Activated naive CD4-positive, alpha-beta T cell treated with anti-CD3 and anti-CD28 coated beads for 36 hours (primary cell): ENCODE measurements around the gene SMIM20. TPM values are rescaled to one million over a fixed set of nuclear protein-coding genes. Genes with fewer than 3 reads are reported as not detected.
"Not testable (repeated sequence)": the region's sequence is repeated elsewhere in the genome, so short reads cannot be mapped to it uniquely, and the experiment has no call there.

ENCODE experiments used
- CTCF ChIA-PET: fragments of 350-600 bp; sonication (Branson Sonifier 250); formaldehyde crosslinking; loops from one replicate; lab custom pipeline; 2021; ENCODE audit warnings: antibody characterized with exemption; lab: Charles Lee
- DNase-seq: peaks from one replicate; pipeline ENCODE4 v3.0.0-alpha.2; 2020
- H3K27ac Mint-ChIP-seq: one replicate; pipeline ENCODE4 v1.8.0; 2021; ENCODE audit warnings: mild to moderate bottlenecking, mixed read lengths
- H3K27me3 Mint-ChIP-seq: one replicate; pipeline ENCODE4 v1.8.0; 2021; ENCODE audit warnings: low read depth, mixed read lengths
- H3K36me3 Mint-ChIP-seq: one replicate; pipeline ENCODE4 v1.8.0; 2021; ENCODE audit warnings: low read depth, mixed read lengths
- H3K4me1 Mint-ChIP-seq: one replicate; pipeline ENCODE4 v1.8.0; 2021; ENCODE audit warnings: low read depth, mixed read lengths
- H3K4me3 Mint-ChIP-seq: one replicate; pipeline ENCODE4 v1.8.0; 2021; ENCODE audit warnings: mild to moderate bottlenecking, moderate library complexity, mixed read lengths
- H3K9me3 Mint-ChIP-seq: one replicate; pipeline ENCODE4 v1.8.0; 2021; ENCODE audit warnings: mixed read lengths
- intact Hi-C: fragments of 100-400 bp; cut with micrococcal nuclease; formaldehyde crosslinking; loops from one replicate; pipeline ENCODE4 v1.15.1; 2023
- total RNA-seq, 2 experiments: library from RNA; stranded (reverse); gene quantifications; one replicate each; pipeline ENCODE4 v1.2.3, GENCODE V29; 2021

The SMIM20 gene
- total RNA-seq, 2 experiments from 2014 or later = 28.1 to 33.2 TPM

DNA sequence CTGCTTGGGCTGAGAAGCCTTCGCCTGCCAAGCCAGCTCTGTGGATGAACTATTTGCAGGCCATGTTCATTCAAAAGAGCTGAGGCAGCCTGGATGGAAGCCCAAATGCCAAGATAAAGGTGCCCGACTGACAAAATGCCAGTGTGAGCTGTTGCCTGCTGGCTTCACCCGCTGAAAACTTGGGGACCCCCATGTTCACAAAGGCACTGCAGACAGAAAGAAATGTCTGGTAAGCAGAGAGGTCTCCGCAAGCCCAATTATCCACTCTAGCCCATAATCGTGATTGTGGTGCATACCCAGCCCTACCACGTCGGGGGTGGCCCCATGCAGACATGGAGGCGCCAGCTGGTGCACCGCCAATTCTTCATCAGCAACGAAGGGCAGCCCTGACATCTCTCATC, 13.0 kb upstream of the SMIM20 start:
- CTCF ChIA-PET = interaction anchor here (1.1 kb wide), 1 partner anchor 108 kb away, joined by 3 read pairs; no protein-coding TSS in a partner anchor
- H3K4me1 Mint-ChIP-seq = peaks cover 4% of the 10 kb centered on the region
- no peak for DNase-seq
- peaks cover 2% of the 10 kb centered on the region for H3K27me3 Mint-ChIP-seq
- H3K9me3 Mint-ChIP-seq = no peaks in the 10 kb centered on the region
- intact Hi-C loops = no loop called here
- no peaks in the 10 kb centered on the region for H3K36me3 Mint-ChIP-seq
- no peak overlapping the region for H3K27ac Mint-ChIP-seq
- H3K4me3 Mint-ChIP-seq = no peak overlapping the region

DNA sequence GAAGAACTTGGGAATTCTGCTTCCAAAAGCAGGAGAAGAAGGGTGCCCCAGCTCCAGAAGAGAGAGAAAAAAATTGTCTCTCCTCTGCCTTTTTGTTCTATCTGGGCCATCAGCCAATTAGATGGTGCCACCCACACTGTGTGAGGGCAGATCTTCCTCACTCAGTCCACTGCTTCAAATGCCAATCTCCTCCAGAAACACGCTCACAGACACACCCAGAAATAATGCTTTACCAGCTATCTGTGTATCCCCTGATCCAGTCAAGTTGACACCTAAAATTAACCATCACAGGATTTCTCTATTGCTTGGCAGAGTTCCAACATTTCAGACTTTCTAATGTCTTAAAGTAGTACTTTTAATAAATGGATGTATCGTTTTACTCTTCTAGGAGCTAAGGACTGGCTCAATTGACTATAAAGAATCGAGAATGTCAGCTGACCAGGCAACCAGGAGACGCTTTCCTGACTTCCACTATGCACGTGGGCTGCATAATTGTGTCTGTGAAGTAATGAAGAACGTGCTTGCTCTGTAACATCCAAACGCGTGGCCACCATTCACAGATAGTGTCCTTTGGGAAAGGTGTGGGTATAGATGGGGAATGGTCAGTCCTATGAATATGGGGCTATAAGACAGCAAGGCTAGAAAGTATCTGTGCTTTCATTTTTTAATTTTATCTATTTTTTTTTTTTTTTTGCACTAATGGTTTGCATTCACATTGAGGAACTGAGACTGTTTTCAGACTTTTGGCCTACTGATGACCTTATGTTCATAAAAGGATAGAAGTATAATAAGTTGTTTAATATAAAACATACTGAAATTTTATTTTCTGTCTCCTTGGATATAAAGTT, 9.9 kb upstream of the SMIM20 start:
- Mint-ChIP-seq H3K4me1 (peaks cover 4% of the 10 kb centered on the region), H3K27ac (no peak overlapping the region), H3K27me3 (no peaks in the 10 kb centered on the region), H3K4me3 (no peak overlapping the region), H3K9me3 (no peaks in the 10 kb centered on the region), H3K36me3 (no peaks in the 10 kb centered on the region)
- no peak for DNase-seq
- CTCF ChIA-PET = interaction anchor here (0.7 kb wide), 1 partner anchor 129 kb away, joined by 3 read pairs; no protein-coding TSS in a partner anchor
- intact Hi-C loops = no loop called here

DNA sequence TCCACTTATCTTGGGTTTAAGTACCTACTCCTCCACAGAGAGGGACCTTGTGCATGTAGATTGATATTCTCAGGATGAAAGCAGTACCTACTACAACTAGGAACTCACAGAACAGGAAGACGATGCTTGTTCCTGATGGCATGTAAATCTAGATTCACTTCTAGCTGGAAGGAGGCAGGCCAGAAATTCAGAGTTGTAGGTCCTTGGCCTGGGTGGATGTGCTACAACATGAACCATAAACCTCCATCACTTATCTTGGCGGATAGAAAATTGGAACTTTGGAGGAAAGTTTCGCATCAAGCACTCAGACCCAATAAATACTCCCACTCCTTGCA, 9.3 kb upstream of the SMIM20 start:
- intact Hi-C loops = no loop called here
- H3K4me3 Mint-ChIP-seq = no peak overlapping the region
- CTCF ChIA-PET = interaction anchor here (0.7 kb wide), 2 partner anchors 33 to 128 kb away, joined by 3 to 5 read pairs; no protein-coding TSS in a partner anchor
- no peak for DNase-seq
- no peak overlapping the region for H3K27ac Mint-ChIP-seq
- peaks cover 4% of the 10 kb centered on the region for H3K4me1 Mint-ChIP-seq
- H3K27me3 Mint-ChIP-seq = no peaks in the 10 kb centered on the region
- H3K9me3 Mint-ChIP-seq = no peaks in the 10 kb centered on the region
- no peaks in the 10 kb centered on the region for H3K36me3 Mint-ChIP-seq

DNA sequence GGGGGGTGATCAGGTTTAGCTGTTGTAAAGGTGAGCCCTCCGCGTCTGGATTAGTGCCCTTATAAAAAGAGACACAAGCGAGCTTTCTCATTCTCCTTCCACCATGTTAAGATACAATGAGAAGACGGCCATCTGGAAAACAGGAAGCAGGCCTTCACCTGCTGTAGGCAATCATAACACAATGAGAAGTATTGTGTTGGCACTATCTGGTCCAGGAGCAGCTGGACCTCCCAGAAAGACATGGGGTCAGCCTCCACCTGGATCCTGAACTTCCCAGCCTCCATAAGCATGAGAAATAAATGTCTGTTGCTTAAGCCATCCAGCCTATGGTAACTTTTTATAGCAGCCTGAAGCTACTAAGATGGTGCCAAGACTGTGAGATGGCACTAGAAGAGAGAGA, 8.6 kb upstream of the SMIM20 start:
- CTCF ChIA-PET = interaction anchor here (0.6 to 0.7 kb wide), 2 partner anchors 33 kb away, joined by 5 read pairs; no protein-coding TSS in a partner anchor

DNA sequence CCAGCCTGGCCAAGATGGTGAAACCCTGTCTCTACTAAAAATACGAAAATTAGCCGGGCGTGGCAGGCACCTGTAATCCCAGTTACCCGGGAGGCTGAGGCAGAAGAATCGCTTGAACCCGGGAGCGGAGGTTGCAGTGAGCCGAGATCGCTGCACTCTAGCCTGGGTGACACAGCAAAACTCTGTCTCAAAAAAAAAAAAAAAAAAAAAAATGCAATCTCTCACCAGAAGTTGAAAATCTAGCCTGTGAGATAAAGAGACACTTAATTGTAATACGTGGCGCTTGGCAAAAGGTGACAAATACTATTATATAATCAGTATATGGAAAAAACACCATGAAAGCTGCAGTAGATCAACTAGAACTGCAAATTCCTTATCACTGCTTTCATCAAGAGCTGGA, 7.9 kb upstream of the SMIM20 start:
- H3K27ac Mint-ChIP-seq, H3K27me3 Mint-ChIP-seq, H3K36me3 Mint-ChIP-seq, H3K4me1 Mint-ChIP-seq, H3K4me3 Mint-ChIP-seq, H3K9me3 Mint-ChIP-seq, DNase-seq, intact Hi-C loops: not testable (repeated sequence)
- CTCF ChIA-PET = interaction anchor here (0.6 kb wide), 1 partner anchor 34 kb away, joined by 5 read pairs; no protein-coding TSS in a partner anchor

More for the DNA sequence above, 8.6 kb upstream of the SMIM20 start:
- no peaks in the 10 kb centered on the region for H3K9me3 Mint-ChIP-seq
- H3K36me3 Mint-ChIP-seq = no peaks in the 10 kb centered on the region
- no peak overlapping the region for H3K4me3 Mint-ChIP-seq
- H3K27ac Mint-ChIP-seq = no peak overlapping the region
- peaks cover 2% of the 10 kb centered on the region for H3K4me1 Mint-ChIP-seq
- intact Hi-C loops = no loop called here
- no peaks in the 10 kb centered on the region for H3K27me3 Mint-ChIP-seq
- no peak for DNase-seq

DNA sequence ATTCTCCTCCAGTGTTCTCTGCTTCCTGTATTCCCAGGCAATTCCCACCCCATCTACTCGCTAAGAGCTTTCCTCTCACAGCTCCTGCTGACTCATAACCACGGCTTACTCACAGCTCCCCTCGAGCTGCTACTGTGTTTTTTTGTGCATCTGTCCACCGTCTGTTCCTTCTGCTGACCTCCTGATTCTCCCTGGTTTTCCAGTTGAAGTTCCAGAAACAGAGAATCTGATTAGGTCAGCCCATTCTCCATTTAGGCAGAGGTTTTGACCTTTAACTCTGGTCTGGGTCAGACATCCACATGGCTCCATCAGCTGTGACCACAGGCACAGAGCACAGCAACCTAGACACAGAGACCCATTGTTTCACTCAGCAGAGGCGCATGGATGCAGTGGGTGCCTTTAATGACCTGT, 5.5 kb upstream of the SMIM20 start:
- H3K4me3 Mint-ChIP-seq = no peak overlapping the region
- no peak overlapping the region for H3K27ac Mint-ChIP-seq
- H3K36me3 Mint-ChIP-seq = no peaks in the 10 kb centered on the region
- DNase-seq = no peak
- intact Hi-C loops = no loop called here
- peaks cover 6% of the 10 kb centered on the region for H3K4me1 Mint-ChIP-seq
- no peaks in the 10 kb centered on the region for H3K9me3 Mint-ChIP-seq
- CTCF ChIA-PET = interaction anchor here (1.3 kb wide), 1 partner anchor 20 kb away, joined by 3 read pairs; no protein-coding TSS in a partner anchor
- H3K27me3 Mint-ChIP-seq = no peaks in the 10 kb centered on the region

DNA sequence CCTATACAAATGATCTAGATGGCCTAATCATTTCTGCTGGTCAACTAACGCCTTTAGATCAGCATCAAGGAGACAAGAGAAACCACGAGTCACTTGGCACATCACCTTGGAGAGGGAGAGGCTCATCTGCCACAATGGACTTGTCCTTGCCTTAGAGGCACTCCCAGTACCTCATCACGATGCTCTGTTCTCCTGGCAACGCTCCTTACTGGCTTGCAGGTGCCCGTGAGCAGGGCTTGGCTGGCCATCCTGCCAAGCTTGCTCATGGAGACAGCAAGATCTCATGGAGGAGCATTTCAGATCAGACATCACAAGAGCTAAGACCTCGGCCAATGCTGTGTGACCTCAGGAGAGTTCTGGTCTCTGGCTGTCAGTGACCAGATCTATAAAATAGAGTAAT, 2.7 kb upstream of the SMIM20 start:
- H3K27me3 Mint-ChIP-seq = no peaks in the 10 kb centered on the region
- no peak overlapping the region for H3K27ac Mint-ChIP-seq
- peaks cover 3% of the 10 kb centered on the region for H3K36me3 Mint-ChIP-seq
- no peak overlapping the region for H3K4me3 Mint-ChIP-seq
- CTCF ChIA-PET = interaction anchor here (0.6 kb wide), 1 partner anchor 547 kb away, joined by 3 read pairs; no protein-coding TSS in a partner anchor
- peaks cover 14% of the 10 kb centered on the region for H3K4me1 Mint-ChIP-seq
- H3K9me3 Mint-ChIP-seq = no peaks in the 10 kb centered on the region
- intact Hi-C loops = loop anchor here (5.0 kb wide), 2 partner anchors 69 to 281 kb away; no protein-coding TSS in a partner anchor
- DNase-seq = no peak

DNA sequence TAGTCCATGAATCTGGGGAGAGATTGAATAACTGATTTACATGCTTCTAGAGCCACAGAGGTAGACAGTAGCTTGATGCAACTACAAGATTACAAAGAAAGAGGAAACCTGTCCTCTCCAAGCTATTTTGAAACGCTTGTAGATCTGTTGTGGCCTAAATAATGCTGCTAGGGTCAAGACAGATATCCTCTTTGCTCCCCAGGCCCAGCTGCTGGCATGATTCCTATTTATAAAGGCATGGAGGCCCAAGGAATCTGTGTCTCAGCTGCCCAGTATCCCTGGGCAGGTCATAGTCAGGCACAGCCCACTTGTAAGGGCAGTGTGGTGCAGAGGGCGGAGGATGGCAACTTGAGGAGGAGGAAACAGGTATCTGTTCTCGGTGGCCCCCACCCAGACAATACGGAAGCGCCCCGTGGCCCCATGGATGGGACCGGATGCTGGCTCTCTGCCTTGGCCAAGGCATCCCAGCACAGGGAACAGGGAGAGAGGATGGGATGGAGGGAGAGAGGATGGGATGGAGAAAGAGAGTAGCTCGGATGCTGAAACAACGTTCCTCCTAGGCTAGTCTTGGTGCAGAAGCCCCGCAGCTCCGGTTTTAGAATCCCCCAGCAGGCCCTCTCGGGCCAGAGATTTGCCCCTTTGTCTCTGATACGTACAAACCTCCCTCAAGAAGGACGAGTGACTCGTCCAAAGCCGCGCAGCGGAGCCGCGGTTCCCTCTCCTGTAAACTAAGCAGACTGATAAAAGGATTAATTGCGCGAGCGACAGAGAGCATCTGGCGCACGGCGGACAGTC, 767 bp upstream of the SMIM20 start:
- no peaks in the 10 kb centered on the region for H3K27me3 Mint-ChIP-seq
- peak; percentile 45 for DNase-seq
- peak overlapping the region; percentile 97 for H3K27ac Mint-ChIP-seq
- H3K4me3 Mint-ChIP-seq = peak overlapping the region; percentile 96
- no peaks in the 10 kb centered on the region for H3K9me3 Mint-ChIP-seq
- H3K36me3 Mint-ChIP-seq = peaks cover 3% of the 10 kb centered on the region
- intact Hi-C loops = loop anchor here (5.0 kb wide), 2 partner anchors 71 to 279 kb away; no protein-coding TSS in a partner anchor
- peaks cover 17% of the 10 kb centered on the region for H3K4me1 Mint-ChIP-seq
- CTCF ChIA-PET = interaction anchor here (0.6 to 1.4 kb wide), 6 partner anchors 11 to 224 kb away, joined by 3 to 4 read pairs (median 3); no protein-coding TSS in a partner anchor

DNA sequence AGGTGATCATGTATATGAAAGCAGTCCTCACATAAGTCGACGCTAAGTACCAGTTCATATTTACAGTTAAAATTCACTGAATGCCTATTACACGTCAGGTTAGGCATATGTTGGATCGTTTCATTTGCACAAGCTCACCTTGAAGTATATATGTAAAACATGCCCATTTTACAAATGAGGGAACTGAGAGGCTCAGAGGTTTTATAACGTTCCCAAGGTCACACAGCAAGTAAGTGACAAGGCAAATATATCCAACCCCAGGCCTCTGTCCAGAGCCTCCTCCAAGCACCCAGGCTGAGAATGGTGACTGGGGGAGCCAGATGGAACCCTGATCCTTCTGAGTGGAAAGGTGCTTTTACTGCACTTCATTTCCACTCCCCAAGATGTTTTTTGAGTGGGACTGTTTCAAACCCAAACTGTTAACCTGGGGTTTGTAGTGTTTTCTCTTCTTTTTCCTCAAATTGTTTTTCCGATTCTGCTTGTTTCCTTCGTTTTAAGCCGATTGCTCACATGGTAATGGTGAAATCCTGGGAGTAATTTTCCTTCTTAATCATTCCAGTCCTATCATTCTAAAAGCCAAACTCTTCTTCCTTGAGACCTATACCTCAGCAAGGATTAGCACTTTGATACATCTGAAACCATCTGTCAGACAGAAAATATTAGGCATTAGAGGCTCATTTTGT, 791 bp downstream of the SMIM20 start:
- H3K4me1 Mint-ChIP-seq = peaks cover 17% of the 10 kb centered on the region
- H3K36me3 Mint-ChIP-seq = peaks cover 4% of the 10 kb centered on the region
- CTCF ChIA-PET = interaction anchor here (1.1 to 1.6 kb wide), 3 partner anchors 14 to 24 kb away, joined by 3 read pairs; no protein-coding TSS in a partner anchor
- peak overlapping the region; percentile 97 for H3K27ac Mint-ChIP-seq
- intact Hi-C loops = loop anchor here (1.0 to 5.0 kb wide), 13 partner anchors 23 to 1330 kb away; partner anchors contain the start of genes ANAPC4, DHX15, SEL1L3 and SEPSECS
- H3K4me3 Mint-ChIP-seq = peak overlapping the region; percentile 96
- H3K9me3 Mint-ChIP-seq = no peaks in the 10 kb centered on the region
- H3K27me3 Mint-ChIP-seq = no peaks in the 10 kb centered on the region
- no peak for DNase-seq

DNA sequence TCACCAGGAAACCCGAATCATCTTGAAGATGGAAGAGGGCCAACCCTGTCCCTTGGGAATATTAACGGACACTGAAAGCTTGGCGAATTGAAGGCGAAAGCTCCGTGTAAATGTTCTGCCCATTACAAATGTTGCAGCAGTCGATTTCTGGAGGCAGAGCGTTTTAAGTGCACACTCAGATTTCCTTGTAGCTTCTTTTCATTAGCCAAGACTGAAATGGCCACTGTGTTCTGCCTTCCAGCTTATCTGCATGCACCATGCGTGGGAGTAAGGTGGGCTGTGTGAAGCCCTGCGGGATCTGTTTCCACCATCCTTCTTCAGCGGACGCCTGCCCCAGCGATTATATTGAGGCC, 1.3 kb downstream of the SMIM20 start:
- CTCF ChIA-PET = interaction anchor here (1.4 to 1.6 kb wide), 2 partner anchors 13 to 24 kb away, joined by 3 read pairs; no protein-coding TSS in a partner anchor
- H3K27ac Mint-ChIP-seq = peak overlapping the region; percentile 97
- no peaks in the 10 kb centered on the region for H3K9me3 Mint-ChIP-seq

DNA sequence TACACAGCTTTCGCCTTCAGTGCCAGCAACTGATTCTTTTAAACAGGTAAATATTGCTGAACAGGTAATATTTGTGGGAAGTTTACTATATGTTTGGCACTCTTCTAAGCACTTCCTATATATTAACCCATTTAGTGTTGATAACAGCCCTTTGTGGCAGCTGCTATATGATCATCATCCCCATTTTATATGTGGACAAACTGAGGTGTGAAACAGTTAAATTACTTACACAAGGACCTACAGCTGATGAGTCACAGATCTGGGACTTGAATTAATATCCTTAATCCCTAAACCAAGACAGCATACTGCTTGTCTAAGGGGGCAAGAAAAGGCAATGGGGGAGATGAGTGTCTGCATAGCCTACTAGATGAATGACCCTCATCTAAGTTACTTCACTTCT, 2.9 kb downstream of the SMIM20 start:
- Mint-ChIP-seq H3K36me3 (peaks cover 4% of the 10 kb centered on the region), H3K4me1 (peaks cover 17% of the 10 kb centered on the region), H3K27ac (no peak overlapping the region), H3K4me3 (no peak overlapping the region), H3K9me3 (no peaks in the 10 kb centered on the region), H3K27me3 (no peaks in the 10 kb centered on the region)
- CTCF ChIA-PET = interaction anchor here (1.4 kb wide), 1 partner anchor 22 kb away, joined by 5 read pairs; no protein-coding TSS in a partner anchor
- DNase-seq = no peak
- intact Hi-C loops = no loop called here

More for the DNA sequence above, 1.3 kb downstream of the SMIM20 start:
- Mint-ChIP-seq H3K36me3 (peaks cover 4% of the 10 kb centered on the region), H3K4me3 (peak overlapping the region; percentile 96), H3K4me1 (peaks cover 17% of the 10 kb centered on the region), H3K27me3 (no peaks in the 10 kb centered on the region)
- intact Hi-C loops = loop anchor here (2.0 kb wide), 2 partner anchors 669 to 1331 kb away; partner anchors contain the start of genes DHX15 and TBC1D19
- no peak for DNase-seq
